Measurements from ENCODE around the gene EFCAB6. TPM values are rescaled to one million over a fixed set of nuclear protein-coding genes. Genes with fewer than 3 reads are reported as not detected.

EFCAB6 gene
- total RNA-seq, 4 donors from 2014 or later, result 1.1 to 3.8 (median 2.7) TPM

DNA sequence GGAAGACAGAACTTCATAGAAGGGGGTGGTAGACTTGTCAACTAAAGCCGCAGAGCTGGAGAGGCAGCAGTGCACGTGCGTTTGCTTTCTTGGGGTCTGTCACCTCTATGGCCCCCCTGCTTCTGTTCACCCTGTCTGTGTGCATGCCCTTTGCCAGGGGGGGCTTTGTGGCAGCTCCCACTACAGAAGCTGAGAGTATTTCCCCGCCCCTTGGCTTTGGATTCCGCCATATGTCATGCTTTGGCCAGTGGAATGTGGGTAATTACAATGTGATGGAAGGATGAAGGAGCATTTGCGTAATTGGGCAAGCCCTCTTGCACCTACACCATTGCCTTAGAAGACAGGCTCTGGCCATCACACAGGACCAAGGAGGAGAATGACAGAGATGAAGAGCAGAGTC is 247.2 kb downstream of the EFCAB6 start:
- WGBS, 2 donors (ENCODE audit: low coverage in 1 of 2), result 92 to 100% methylated on average over 1 to 2 of the region's 6 CpGs
- H3K27ac ChIP-seq, result no peak overlapping the region
- H3K36me3 ChIP-seq, result no peaks in the 10 kb centered on the region
- peaks cover 4% of the 10 kb centered on the region for H3K27me3 ChIP-seq
- H3K4me1 ChIP-seq, result no peaks in the 10 kb centered on the region
- no peak for ATAC-seq
- TF ChIP-seq EP300 (IDR thresholded peaks at IDR 0.05) (no peak), POLR2A (IDR thresholded peaks at IDR 0.05) (no peak), CTCF (IDR thresholded peaks at IDR 0.05) (no peak), POLR2AphosphoS5 (IDR thresholded peaks at IDR 0.05) (no peak)
- H3K4me3 ChIP-seq, result no peak overlapping the region
- no peaks in the 10 kb centered on the region for H3K9me3 ChIP-seq

GRCh38 chr22:43563571-43563970 is 248.5 kb downstream of the EFCAB6 start:
- WGBS, 2 donors (ENCODE audit: low coverage in 1 of 2), result 92% methylated on average over 6 of the region's 8 CpGs; no CpG with 5 or more reads in 1 of the 2 donors

GRCh38 chr22:43562843-43563242 is 249.3 kb downstream of the EFCAB6 start:
- H3K36me3 ChIP-seq, result no peaks in the 10 kb centered on the region
- no peak overlapping the region for H3K4me3 ChIP-seq
- no CpG with 5 or more reads among the region's 13 CpGs for WGBS, 2 donors (ENCODE audit: low coverage in 1 of 2)
- no peak for ATAC-seq
- no peak overlapping the region for H3K27ac ChIP-seq
- TF ChIP-seq POLR2AphosphoS5 (IDR thresholded peaks at IDR 0.05) (no peak), POLR2A (IDR thresholded peaks at IDR 0.05) (no peak), EP300 (IDR thresholded peaks at IDR 0.05) (no peak), CTCF (IDR thresholded peaks at IDR 0.05) (no peak)
- H3K27me3 ChIP-seq, result peaks cover 4% of the 10 kb centered on the region
- H3K4me1 ChIP-seq, result no peaks in the 10 kb centered on the region
- peaks cover 0 to 11% (median 0%) of the 10 kb centered on the region in 3 donors for H3K9me3 ChIP-seq

More at GRCh38 chr22:43563571-43563970, 248.5 kb downstream of the EFCAB6 start:
- TF ChIP-seq POLR2AphosphoS5 (IDR thresholded peaks at IDR 0.05) (no peak), CTCF (IDR thresholded peaks at IDR 0.05) (no peak), EP300 (IDR thresholded peaks at IDR 0.05) (no peak), POLR2A (IDR thresholded peaks at IDR 0.05) (no peak)
- ATAC-seq, result no peak
- no peak overlapping the region for H3K4me3 ChIP-seq
- peaks cover 0 to 4% (median 0%) of the 10 kb centered on the region in 3 donors for H3K9me3 ChIP-seq
- H3K27ac ChIP-seq, result no peak overlapping the region
- H3K27me3 ChIP-seq, result peaks cover 4% of the 10 kb centered on the region
- H3K36me3 ChIP-seq, result no peaks in the 10 kb centered on the region
- no peaks in the 10 kb centered on the region for H3K4me1 ChIP-seq

DNA sequence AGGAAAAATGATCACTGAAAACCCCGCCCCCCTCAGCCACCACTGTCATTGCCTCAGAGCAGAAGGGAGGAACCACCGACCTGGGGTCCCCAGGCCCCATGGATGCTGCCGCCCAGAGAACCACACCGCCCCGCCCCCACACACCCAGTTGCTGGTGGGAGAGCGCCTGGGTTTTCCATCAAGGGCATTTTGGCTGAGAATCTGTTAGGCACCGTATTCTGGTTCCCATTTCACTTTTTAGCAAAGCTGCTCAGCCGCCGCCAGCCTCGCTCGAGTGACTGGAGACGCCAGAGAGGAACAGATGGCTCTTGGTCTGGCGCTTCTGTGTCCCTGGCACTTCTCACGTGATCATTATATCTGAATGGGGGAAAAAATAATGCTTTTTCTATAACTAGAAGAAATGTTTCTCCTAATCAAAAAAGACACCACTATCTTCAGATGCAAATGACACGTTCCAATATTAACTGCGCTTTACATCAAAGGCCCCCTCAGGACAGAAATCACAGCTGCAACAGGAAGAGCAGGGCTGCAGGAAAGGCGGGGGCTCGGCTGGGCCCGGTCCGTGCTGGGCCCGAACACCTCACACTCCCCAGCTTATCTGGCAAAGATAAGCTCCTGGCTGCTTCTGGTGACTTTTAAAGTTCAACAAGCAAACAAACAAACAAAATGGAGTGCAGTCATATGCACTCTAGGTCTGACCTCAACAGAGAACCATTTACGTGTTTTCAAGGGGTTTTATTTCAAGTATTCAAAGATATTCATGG is 250.5 kb downstream of the EFCAB6 start:
- Histone ChIP-seq H3K4me3 (no peak overlapping the region), H3K27me3 (peaks cover 4% of the 10 kb centered on the region), H3K9me3 (peaks cover 0 to 11% (median 0%) of the 10 kb centered on the region in 3 donors), H3K27ac (no peak overlapping the region), H3K36me3 (no peaks in the 10 kb centered on the region), H3K4me1 (no peaks in the 10 kb centered on the region)
- ATAC-seq, result no peak
- 41 to 78% methylated on average over 8 to 22 of the region's 22 CpGs for WGBS, 2 donors (ENCODE audit: low coverage in 1 of 2)
- no peak for TF ChIP-seq CTCF (IDR thresholded peaks at IDR 0.05)
- TF ChIP-seq POLR2AphosphoS5 (IDR thresholded peaks at IDR 0.05), result no peak
- no peak for TF ChIP-seq EP300 (IDR thresholded peaks at IDR 0.05)
- no peak for TF ChIP-seq POLR2A (IDR thresholded peaks at IDR 0.05)

- TF ChIP-seq CTCF (IDR thresholded peaks at IDR 0.05), result no peak
- no peak for TF ChIP-seq POLR2A (IDR thresholded peaks at IDR 0.05)
- no peak for TF ChIP-seq POLR2AphosphoS5 (IDR thresholded peaks at IDR 0.05)
- TF ChIP-seq EP300 (IDR thresholded peaks at IDR 0.05), result no peak
Measured at GRCh38 chr22:43560651-43561050, 251.5 kb downstream of the EFCAB6 start.

More at GRCh38 chr22:43560651-43561050, 251.5 kb downstream of the EFCAB6 start:
- Histone ChIP-seq H3K9me3 (peaks cover 0 to 11% (median 0%) of the 10 kb centered on the region in 3 donors), H3K36me3 (no peaks in the 10 kb centered on the region), H3K4me3 (no peak overlapping the region), H3K4me1 (no peaks in the 10 kb centered on the region), H3K27me3 (peaks cover 4% of the 10 kb centered on the region), H3K27ac (no peak overlapping the region)
- no peak for ATAC-seq
- 81 to 86% methylated on average over 4 to 6 of the region's 18 CpGs for WGBS, 2 donors (ENCODE audit: low coverage in 1 of 2)

All from gastroesophageal sphincter (tissue), 4 donors.